OCI-LY1 (cell line): ENCODE data around the gene LTBP1.

Experiments
- CTCF ChIP-seq: fragments of 200-600 bp; sonication (generic), shearing (Covaris generic); IDR thresholded peaks from 2 replicates; pipeline ENCODE4 v1.5.1; 2017; ENCODE audit warnings: mild to moderate bottlenecking, antibody characterized with exemption, low read length, moderate library complexity, mixed read lengths
- EZH2 ChIP-seq: fragments of 200-600 bp; sonication (generic), shearing (Covaris generic); IDR thresholded peaks from 2 replicates; pipeline ENCODE4 v1.8.0; 2017; ENCODE audit warnings: borderline replicate concordance, mixed run types, mild to moderate bottlenecking, antibody characterized with exemption, low read length, moderate library complexity, mixed read lengths

- TF ChIP-seq CTCF (no peak), EZH2 (no peak)
Measured at GRCh38 chr2:33267043-33267442, 320.3 kb downstream of the LTBP1 start.
